ENCODE results near the gene TAF4B. TPM values are rescaled to one million over a fixed set of nuclear protein-coding genes. Genes with fewer than 3 reads are reported as not detected.

Gene TAF4B
- total and polyA plus RNA-seq, 2 donors (not counting 1 experiment from before 2014, with no cell fraction given) = 0.42 to 2.0 TPM

DNA sequence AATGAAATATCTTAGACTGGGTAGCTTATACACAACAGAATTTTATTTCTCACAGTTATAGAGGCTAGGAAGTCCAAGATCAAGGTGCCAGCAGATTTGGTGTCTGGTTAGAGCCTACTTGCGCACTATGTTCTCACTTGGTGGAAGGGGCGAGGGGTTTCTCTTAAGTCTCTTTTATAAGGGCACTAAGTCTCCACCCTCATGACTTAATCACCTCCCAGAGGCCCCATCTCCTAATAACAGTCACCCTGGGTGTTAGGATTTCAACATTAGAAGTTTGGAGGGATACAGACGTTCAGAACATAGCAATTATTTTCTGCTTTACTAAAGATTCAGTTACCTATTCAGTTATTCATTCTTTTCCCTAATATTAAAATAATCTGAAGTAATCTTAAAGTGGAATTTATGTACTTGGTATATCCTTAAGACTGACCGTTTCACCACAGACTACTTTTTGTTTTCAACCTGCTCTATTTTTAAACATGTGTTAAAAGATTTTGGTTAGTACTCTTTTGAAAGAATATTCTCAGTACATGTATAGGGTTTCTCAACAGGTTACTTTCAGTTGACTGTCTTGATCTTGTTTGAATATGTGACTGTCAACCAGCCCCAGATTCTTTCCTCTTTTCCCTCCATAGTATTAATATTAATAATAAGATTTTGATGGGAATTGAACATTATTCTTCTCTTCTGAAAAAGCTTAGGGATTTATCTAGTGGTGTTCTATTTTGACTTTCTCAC is 130.0 kb downstream of the TAF4B start:
- H4K20me1 ChIP-seq (ENCODE audit: control insufficient read depth, extremely low read depth, insufficient read depth, low read length) = no peaks in the 10 kb centered on the region
- no peak overlapping the region for H3K27ac ChIP-seq (ENCODE audit: insufficient read depth, low read length)
- no peaks in the 10 kb centered on the region for H3K4me1 ChIP-seq (ENCODE audit: control insufficient read depth, extremely low read depth, insufficient read depth, low read length)
- DNase-seq (ENCODE audit: low read depth in 2 of 2) = no peak
- H3K9ac ChIP-seq (ENCODE audit: insufficient read depth, low read length) = no peak overlapping the region
- H3K9me3 ChIP-seq (ENCODE audit: control insufficient read depth, insufficient read depth, low read depth, low read length) = no peaks in the 10 kb centered on the region
- H3K36me3 ChIP-seq (ENCODE audit: control insufficient read depth, insufficient read depth, low read length) = no peaks in the 10 kb centered on the region
- H3K27me3 ChIP-seq (ENCODE audit: control insufficient read depth, insufficient read depth, low read length) = no peaks in the 10 kb centered on the region
- no peak overlapping the region for H3K4me3 ChIP-seq (replicated peaks in 1 of 4; ENCODE audit: control extremely low read depth in 1 of 4, insufficient read depth in 1 of 4, low read depth in 3 of 4, low read length in 4 of 4)
- no peak for TF ChIP-seq CTCF (conservative IDR thresholded peaks at IDR 0.05 in 1 of 2, IDR thresholded peaks at IDR 0.05 in 1 of 2; ENCODE audit: low read depth in 1 of 2, low read length in 2 of 2)
- TF ChIP-seq EZH2 (IDR thresholded peaks at IDR 0.05; ENCODE audit: low read length, missing control alignments) = no peak
- H3K79me2 ChIP-seq (ENCODE audit: control insufficient read depth, insufficient read depth, low read length) = no peaks in the 10 kb centered on the region
- no peak overlapping the region for H3K4me2 ChIP-seq (ENCODE audit: extremely low read depth, insufficient read depth, low read length)
- H2AFZ ChIP-seq (ENCODE audit: low read length) = no peak overlapping the region

- no peaks in the 10 kb centered on the region for H3K9me3 ChIP-seq (ENCODE audit: control insufficient read depth, insufficient read depth, low read depth, low read length)
- no peaks in the 10 kb centered on the region for H3K27me3 ChIP-seq (ENCODE audit: control insufficient read depth, insufficient read depth, low read length)
- TF ChIP-seq CTCF (conservative IDR thresholded peaks at IDR 0.05 in 1 of 2, IDR thresholded peaks at IDR 0.05 in 1 of 2; ENCODE audit: low read depth in 1 of 2, low read length in 2 of 2) = no peak
- no peak for TF ChIP-seq EZH2 (IDR thresholded peaks at IDR 0.05; ENCODE audit: low read length, missing control alignments)
- no peaks in the 10 kb centered on the region for H3K36me3 ChIP-seq (ENCODE audit: control insufficient read depth, insufficient read depth, low read length)
- no peak overlapping the region for H2AFZ ChIP-seq (ENCODE audit: low read length)
- no peak overlapping the region for H3K4me2 ChIP-seq (ENCODE audit: extremely low read depth, insufficient read depth, low read length)
- H3K79me2 ChIP-seq (ENCODE audit: control insufficient read depth, insufficient read depth, low read length) = no peaks in the 10 kb centered on the region
- no peaks in the 10 kb centered on the region for H3K4me1 ChIP-seq (ENCODE audit: control insufficient read depth, extremely low read depth, insufficient read depth, low read length)
- H3K4me3 ChIP-seq (replicated peaks in 1 of 4; ENCODE audit: control extremely low read depth in 1 of 4, insufficient read depth in 1 of 4, low read depth in 3 of 4, low read length in 4 of 4) = no peak overlapping the region
- H4K20me1 ChIP-seq (ENCODE audit: control insufficient read depth, extremely low read depth, insufficient read depth, low read length) = no peaks in the 10 kb centered on the region
- no peak overlapping the region for H3K27ac ChIP-seq (ENCODE audit: insufficient read depth, low read length)
- H3K9ac ChIP-seq (ENCODE audit: insufficient read depth, low read length) = no peak overlapping the region
- DNase-seq (ENCODE audit: low read depth in 2 of 2) = no peak
These were observed 131.7 kb downstream of the TAF4B start for GRCh38 chr18:26357960-26358359.

GRCh38 chr18:26362021-26362420 is 135.8 kb downstream of the TAF4B start:
- H3K9ac ChIP-seq (ENCODE audit: insufficient read depth, low read length) = no peak overlapping the region
- H3K27me3 ChIP-seq (ENCODE audit: control insufficient read depth, insufficient read depth, low read length) = no peaks in the 10 kb centered on the region
- no peak overlapping the region for H2AFZ ChIP-seq (ENCODE audit: low read length)
- TF ChIP-seq EZH2 (IDR thresholded peaks at IDR 0.05; ENCODE audit: low read length, missing control alignments) = no peak
- TF ChIP-seq CTCF (conservative IDR thresholded peaks at IDR 0.05 in 1 of 2, IDR thresholded peaks at IDR 0.05 in 1 of 2; ENCODE audit: low read depth in 1 of 2, low read length in 2 of 2) = no peak
- no peak overlapping the region for H3K4me2 ChIP-seq (ENCODE audit: extremely low read depth, insufficient read depth, low read length)
- no peak overlapping the region for H3K4me3 ChIP-seq (replicated peaks in 1 of 4; ENCODE audit: control extremely low read depth in 1 of 4, insufficient read depth in 1 of 4, low read depth in 3 of 4, low read length in 4 of 4)
- no peak overlapping the region for H3K27ac ChIP-seq (ENCODE audit: insufficient read depth, low read length)
- H3K9me3 ChIP-seq (ENCODE audit: control insufficient read depth, insufficient read depth, low read depth, low read length) = no peaks in the 10 kb centered on the region
- H3K4me1 ChIP-seq (ENCODE audit: control insufficient read depth, extremely low read depth, insufficient read depth, low read length) = no peaks in the 10 kb centered on the region
- H4K20me1 ChIP-seq (ENCODE audit: control insufficient read depth, extremely low read depth, insufficient read depth, low read length) = no peaks in the 10 kb centered on the region
- no peak for DNase-seq (ENCODE audit: low read depth in 2 of 2)
- no peaks in the 10 kb centered on the region for H3K79me2 ChIP-seq (ENCODE audit: control insufficient read depth, insufficient read depth, low read length)
- H3K36me3 ChIP-seq (ENCODE audit: control insufficient read depth, insufficient read depth, low read length) = no peaks in the 10 kb centered on the region
